HG02798 (cell line): ENCODE measurements around the gene FHL2.

Experiments
- ATAC-seq: cut with Tn5 transposase; IDR thresholded peaks from one replicate; pipeline ENCODE4 v1.9.1; 2021; ENCODE audit warnings: mild to moderate bottlenecking; ENCODE audit not compliant: unreplicated experiment, poor library complexity

The FHL2 gene

GRCh38 chr2:105399207-105399861, 483 bp upstream of the FHL2 start:
- ATAC-seq = no peak

- no peak for ATAC-seq
Measured at GRCh38 chr2:105397953-105398335, 907 bp downstream of the FHL2 start.

- no peak for ATAC-seq
Measured at GRCh38 chr2:105397025-105397722, 1.7 kb downstream of the FHL2 start.

- peak; percentile 33 for ATAC-seq
Measured at GRCh38 chr2:105396254-105397024, 2.4 kb downstream of the FHL2 start.

- no peak for ATAC-seq
Measured at GRCh38 chr2:105395691-105396090, 3.2 kb downstream of the FHL2 start.

- ATAC-seq = no peak
Measured at GRCh38 chr2:105394951-105395611, 3.8 kb downstream of the FHL2 start.

GRCh38 chr2:105393373-105394055, 5.3 kb downstream of the FHL2 start:
- no peak for ATAC-seq

- no peak for ATAC-seq
Measured at GRCh38 chr2:105391763-105392662, 6.8 kb downstream of the FHL2 start.

GRCh38 chr2:105391058-105391627, 7.7 kb downstream of the FHL2 start:
- ATAC-seq = no peak

- ATAC-seq = no peak
Measured at GRCh38 chr2:105390454-105390853, 8.4 kb downstream of the FHL2 start.

- no peak for ATAC-seq
Measured at GRCh38 chr2:105388971-105389381, 9.9 kb downstream of the FHL2 start.

GRCh38 chr2:105387225-105387624, 11.6 kb downstream of the FHL2 start:
- no peak for ATAC-seq

- ATAC-seq = no peak
Measured at GRCh38 chr2:105385731-105386540, 12.9 kb downstream of the FHL2 start.

- ATAC-seq = no peak
Measured at GRCh38 chr2:105384861-105385260, 14.0 kb downstream of the FHL2 start.

- no peak for ATAC-seq
Measured at GRCh38 chr2:105384216-105384615, 14.6 kb downstream of the FHL2 start.

GRCh38 chr2:105383432-105384166, 15.3 kb downstream of the FHL2 start:
- no peak for ATAC-seq

GRCh38 chr2:105382177-105382576, 16.7 kb downstream of the FHL2 start:
- no peak for ATAC-seq
